ENCODE data around the gene TTC23L. TPM values are rescaled to one million over a fixed set of nuclear protein-coding genes. Genes with fewer than 3 reads are reported as not detected.
A peak's percentile ranks its signal among the peaks of the same experiment; 100 is the strongest.

Gene TTC23L
- total RNA-seq, 1 donor from 2014 or later, result not detected

GRCh38 chr5:34889394-34889793 lies 50.4 kb downstream of the TTC23L start:
- no peak overlapping the region for H3K4me3 ChIP-seq
- H3K36me3 ChIP-seq, result no peaks in the 10 kb centered on the region
- no peak overlapping the region for H3K27ac ChIP-seq
- H3K27me3 ChIP-seq, result no peaks in the 10 kb centered on the region
- DNase-seq (ENCODE audit: low spot score in 2 of 2), result no peak
- TF ChIP-seq CTCF (IDR thresholded peaks at IDR 0.05), result no peak
- intact Hi-C loops (cut with DNase I), result no loop called here
- H3K9me3 ChIP-seq, result no peaks in the 10 kb centered on the region
- no peaks in the 10 kb centered on the region for H3K4me1 ChIP-seq

GRCh38 chr5:34891981-34892380 lies 53.0 kb downstream of the TTC23L start:
- no peak for TF ChIP-seq CTCF (IDR thresholded peaks at IDR 0.05)
- peak overlapping the region in 1 of 2 donors; percentile 32 for H3K27ac ChIP-seq
- no peaks in the 10 kb centered on the region for H3K4me1 ChIP-seq
- no peaks in the 10 kb centered on the region for H3K27me3 ChIP-seq
- intact Hi-C loops (cut with DNase I), result no loop called here
- no peaks in the 10 kb centered on the region for H3K9me3 ChIP-seq
- DNase-seq (ENCODE audit: low spot score in 2 of 2), result no peak
- no peak overlapping the region for H3K4me3 ChIP-seq
- H3K36me3 ChIP-seq, result no peaks in the 10 kb centered on the region

DNA sequence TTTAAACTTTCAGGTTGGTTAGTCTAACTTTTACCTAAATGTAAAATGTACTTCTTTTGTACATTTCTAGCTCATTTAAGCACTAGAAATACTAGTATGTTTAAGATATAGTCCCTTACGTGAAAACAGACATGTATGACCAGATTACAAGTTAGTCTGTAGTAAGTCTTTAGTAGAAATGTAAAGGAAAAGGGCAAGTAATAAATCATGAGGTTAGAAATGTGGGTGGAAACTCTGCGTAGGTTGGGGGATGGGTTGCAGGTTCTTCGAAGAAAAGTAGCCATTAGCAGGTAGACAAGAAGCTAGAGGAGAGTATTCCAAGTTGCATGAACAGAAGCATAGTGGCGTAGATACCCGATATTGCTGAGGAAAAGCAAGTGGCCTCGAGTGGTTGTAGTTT lies 53.5 kb downstream of the TTC23L start:
- H3K27me3 ChIP-seq, result no peaks in the 10 kb centered on the region
- H3K36me3 ChIP-seq, result no peaks in the 10 kb centered on the region
- no peaks in the 10 kb centered on the region for H3K9me3 ChIP-seq
- DNase-seq (ENCODE audit: low spot score in 2 of 2), result no peak
- TF ChIP-seq CTCF (IDR thresholded peaks at IDR 0.05), result no peak
- H3K4me3 ChIP-seq, result no peak overlapping the region
- no peaks in the 10 kb centered on the region for H3K4me1 ChIP-seq
- H3K27ac ChIP-seq, result no peak overlapping the region
- intact Hi-C loops (cut with DNase I), result no loop called here

DNA sequence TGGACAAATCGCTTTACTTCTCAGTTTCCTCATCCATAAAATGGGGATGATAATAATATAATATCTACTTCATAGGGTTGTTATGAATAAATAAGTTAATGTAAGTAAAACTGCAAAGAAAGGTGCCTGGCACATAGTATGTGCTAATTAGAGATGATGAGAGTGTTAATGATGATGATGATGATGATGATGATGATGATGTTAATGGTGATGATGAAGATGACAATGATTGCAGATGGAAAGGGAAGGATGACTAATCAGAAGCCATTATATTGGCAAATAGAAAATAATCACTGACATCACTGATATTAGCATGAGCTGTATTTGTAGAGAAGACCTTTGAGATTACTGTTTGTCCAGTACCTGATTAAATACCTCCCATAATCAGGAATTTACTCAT lies 55.8 kb downstream of the TTC23L start:
- no peaks in the 10 kb centered on the region for H3K36me3 ChIP-seq
- H3K4me3 ChIP-seq, result no peak overlapping the region
- no peak for DNase-seq (ENCODE audit: low spot score in 2 of 2)
- no peak for TF ChIP-seq CTCF (IDR thresholded peaks at IDR 0.05)
- no peaks in the 10 kb centered on the region for H3K9me3 ChIP-seq
- intact Hi-C loops (cut with DNase I), result loop anchor here (5.0 kb wide), 1 partner anchor 237 kb away; the partner anchor contains the start of gene RAI14
- H3K4me1 ChIP-seq, result no peaks in the 10 kb centered on the region
- H3K27ac ChIP-seq, result no peak overlapping the region
- no peaks in the 10 kb centered on the region for H3K27me3 ChIP-seq

DNA sequence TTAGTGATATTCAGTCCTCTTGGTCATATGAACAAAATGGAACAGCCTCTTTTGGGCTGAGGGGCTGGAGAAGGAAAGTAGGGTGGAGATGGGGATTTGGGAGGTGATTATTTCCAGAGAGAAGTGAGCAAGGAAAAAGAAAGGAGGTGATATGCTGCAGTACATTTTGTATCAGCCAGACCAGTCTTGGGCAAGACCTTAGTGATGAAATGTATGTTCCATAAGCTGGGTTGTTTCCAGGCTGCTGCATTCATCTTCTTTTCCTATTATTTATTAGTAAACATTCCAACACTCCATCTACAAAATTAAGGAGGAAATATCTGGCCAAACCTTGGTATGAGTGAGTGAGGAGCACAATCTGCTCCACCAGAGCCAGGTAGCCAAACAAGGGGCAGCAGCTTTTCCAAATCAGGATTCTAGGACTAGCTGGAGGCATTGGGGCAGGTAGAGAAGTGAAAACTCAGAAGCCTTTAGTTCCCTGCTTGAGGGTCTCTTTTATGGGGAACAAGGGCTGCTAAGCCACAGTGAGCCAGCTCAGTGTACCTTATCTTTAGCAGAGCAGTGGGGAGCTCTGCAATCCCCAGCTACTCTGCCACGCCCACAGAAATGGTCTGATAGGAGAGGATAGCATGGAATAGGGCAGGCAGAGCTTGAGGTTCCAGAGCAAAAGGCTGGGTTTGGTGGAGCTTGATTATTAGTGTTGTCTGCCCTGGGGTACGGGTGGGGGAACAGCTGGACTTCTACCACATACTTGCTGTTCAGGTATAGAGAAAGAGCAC lies 56.9 kb downstream of the TTC23L start:
- intact Hi-C loops (cut with DNase I), result loop anchor here (5.0 kb wide), 1 partner anchor 239 kb away; the partner anchor contains the start of gene RAI14

More for the DNA sequence above, 56.9 kb downstream of the TTC23L start:
- H3K9me3 ChIP-seq, result no peaks in the 10 kb centered on the region
- H3K4me3 ChIP-seq, result no peak overlapping the region
- no peaks in the 10 kb centered on the region for H3K36me3 ChIP-seq
- no peak for TF ChIP-seq CTCF (IDR thresholded peaks at IDR 0.05)
- DNase-seq (ENCODE audit: low spot score in 2 of 2), result no peak
- H3K27me3 ChIP-seq, result no peaks in the 10 kb centered on the region
- H3K4me1 ChIP-seq, result no peaks in the 10 kb centered on the region
- H3K27ac ChIP-seq, result no peak overlapping the region
